GM21529 (cell line): ENCODE data around the gene KCNQ1OT1.

Experiments used
- ATAC-seq: cut with Tn5 transposase; IDR thresholded peaks from one replicate; pipeline ENCODE4 v1.9.1; 2021; ENCODE audit not compliant: unreplicated experiment

KCNQ1OT1 gene

GRCh38 chr11:2688381-2689231 lies 11.2 kb downstream of the KCNQ1OT1 start:
- ATAC-seq, result no peak

- ATAC-seq, result no peak
These were observed 12.0 kb downstream of the KCNQ1OT1 start for GRCh38 chr11:2687782-2688191.

DNA sequence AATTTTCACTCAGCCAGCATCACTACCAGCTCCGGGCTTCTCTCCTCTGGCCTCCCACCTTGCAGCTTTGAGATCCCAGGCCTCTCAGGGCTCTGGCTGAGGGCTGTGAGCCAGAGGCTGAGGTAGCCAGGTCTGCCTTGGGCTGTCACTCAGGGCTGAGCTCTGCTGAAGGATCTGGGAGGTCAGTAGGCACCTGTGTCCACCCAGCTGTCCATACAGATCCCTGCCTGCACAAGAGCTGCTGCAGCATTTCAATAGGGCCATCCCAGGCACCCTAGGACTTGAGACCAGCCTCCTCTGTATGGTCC lies 12.6 kb downstream of the KCNQ1OT1 start:
- no peak for ATAC-seq

- no peak for ATAC-seq
These were observed 13.2 kb downstream of the KCNQ1OT1 start for GRCh38 chr11:2686360-2687222.

DNA sequence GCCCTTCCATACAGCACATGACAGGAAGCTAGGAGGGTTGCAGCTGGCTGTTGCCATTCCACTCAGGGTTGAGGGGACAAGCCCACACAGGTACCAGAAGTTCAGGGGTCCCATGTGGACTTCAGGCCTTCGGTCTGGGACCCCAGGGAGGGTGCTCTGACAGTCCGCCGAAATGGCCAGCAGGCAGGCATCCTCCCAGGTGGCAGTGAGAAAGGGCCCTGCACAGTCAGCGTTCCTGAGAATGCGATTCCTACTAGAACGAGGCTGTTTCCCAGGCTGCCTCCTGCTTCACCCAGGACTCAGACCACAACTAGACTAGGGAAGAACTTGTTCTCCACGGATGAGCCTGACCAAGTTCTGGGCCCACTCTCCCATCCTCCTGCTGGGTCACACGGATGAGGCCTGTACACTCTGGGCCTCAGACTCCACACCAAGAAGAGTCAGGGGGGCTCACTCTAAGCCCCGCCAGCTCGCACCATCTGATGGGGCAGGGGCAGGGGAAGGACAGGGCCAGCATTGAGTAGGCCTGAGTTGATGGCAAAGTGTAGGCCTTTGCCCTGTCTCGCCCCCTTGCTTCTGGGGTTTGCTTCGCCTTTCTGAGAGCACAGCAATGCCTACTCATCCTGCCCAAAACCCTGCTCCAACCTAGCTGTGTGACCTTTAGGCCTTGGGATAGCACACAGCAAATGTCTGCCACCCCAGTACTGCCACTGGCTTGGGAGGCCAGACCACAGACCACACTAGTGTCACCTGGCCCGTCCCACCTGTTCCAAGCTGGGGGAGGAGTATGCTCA lies 14.0 kb downstream of the KCNQ1OT1 start:
- no peak for ATAC-seq

DNA sequence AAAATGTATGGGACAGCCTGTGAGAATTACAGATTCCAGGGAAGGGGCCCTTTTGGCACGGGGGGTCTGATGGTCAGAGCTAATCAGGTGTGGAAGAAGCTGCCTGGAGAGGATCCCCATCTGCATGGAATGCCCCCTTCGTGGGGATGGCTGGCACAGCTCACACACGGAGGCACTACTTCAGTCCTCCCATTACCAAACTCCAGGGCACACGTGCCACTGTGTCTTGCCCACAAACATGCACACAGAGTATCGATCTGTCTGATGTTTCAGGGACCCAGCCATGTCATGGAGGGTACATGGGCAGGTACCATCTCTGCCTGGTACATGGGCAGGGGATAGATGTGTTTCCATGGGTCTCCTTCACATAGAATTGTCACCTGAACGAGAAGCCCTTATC lies 14.7 kb downstream of the KCNQ1OT1 start:
- ATAC-seq, result no peak

DNA sequence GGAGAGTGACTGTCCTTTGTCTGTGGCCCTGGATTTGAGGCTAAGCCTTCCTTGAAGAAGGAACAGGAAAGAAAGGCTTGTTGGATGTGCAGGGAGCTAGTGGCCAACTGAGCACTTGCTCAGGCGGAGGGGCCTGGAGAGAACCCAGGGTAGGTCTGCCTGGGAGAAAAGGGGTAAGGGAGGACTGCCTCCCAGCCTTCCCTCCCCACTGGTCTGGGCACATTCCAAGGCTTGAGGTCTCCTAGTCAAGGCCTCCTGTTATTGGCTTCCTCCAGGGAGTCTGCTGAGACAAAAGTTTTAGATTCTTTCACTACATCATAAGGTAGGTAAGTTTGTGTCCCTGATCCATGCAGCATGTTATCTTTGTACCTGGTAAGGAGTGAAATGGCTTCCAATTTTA lies 15.2 kb downstream of the KCNQ1OT1 start:
- no peak for ATAC-seq

DNA sequence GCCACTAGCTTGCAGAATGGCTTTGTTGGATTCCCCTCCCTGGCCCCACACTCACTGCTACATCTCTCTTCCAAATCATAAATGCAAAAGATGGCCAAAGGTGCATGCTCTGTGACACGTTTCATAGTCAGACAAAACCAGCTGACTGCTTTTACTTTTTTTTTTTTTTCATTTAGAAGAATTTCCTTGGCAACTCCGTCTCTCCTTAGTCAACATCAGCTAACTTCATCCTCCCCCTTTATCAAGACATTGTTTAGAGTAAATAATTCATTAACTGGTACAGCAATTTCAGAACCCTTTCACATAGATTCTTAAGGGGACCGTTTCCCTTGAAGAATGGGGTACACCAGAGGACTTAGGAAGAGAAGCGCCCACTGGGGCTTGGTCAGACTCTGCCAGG lies 16.0 kb downstream of the KCNQ1OT1 start:
- ATAC-seq, result no peak

GRCh38 chr11:2681408-2682145 lies 18.2 kb downstream of the KCNQ1OT1 start:
- ATAC-seq, result no peak

GRCh38 chr11:2679011-2679676 lies 20.6 kb downstream of the KCNQ1OT1 start:
- ATAC-seq, result no peak

- no peak for ATAC-seq
These were observed 21.4 kb downstream of the KCNQ1OT1 start for GRCh38 chr11:2678396-2678795.

- no peak for ATAC-seq
These were observed 22.7 kb downstream of the KCNQ1OT1 start for GRCh38 chr11:2677127-2677526.

DNA sequence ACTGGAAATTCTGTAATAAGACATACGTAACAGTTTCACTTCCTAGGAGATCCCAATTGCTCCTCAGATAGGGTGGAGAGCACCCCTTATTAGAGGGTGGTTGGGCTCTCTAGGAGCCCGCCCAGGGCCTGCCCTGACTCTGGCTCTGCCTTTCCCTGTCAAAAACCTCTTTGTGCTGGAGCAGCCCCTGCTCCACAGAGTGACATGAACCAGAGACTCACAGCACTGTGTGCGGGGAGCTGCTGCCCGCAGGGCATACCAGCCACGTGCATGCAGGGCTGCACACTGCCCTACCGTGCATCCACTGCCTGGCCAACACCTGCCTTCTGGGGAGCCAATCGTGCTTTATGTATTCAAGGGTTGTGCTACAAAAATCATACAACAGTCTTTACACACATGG lies 24.3 kb downstream of the KCNQ1OT1 start:
- ATAC-seq, result no peak

- no peak for ATAC-seq
These were observed 25.1 kb downstream of the KCNQ1OT1 start for GRCh38 chr11:2674658-2675131.

GRCh38 chr11:2673871-2674471 lies 25.8 kb downstream of the KCNQ1OT1 start:
- no peak for ATAC-seq

- no peak for ATAC-seq
These were observed 26.6 kb downstream of the KCNQ1OT1 start for GRCh38 chr11:2673250-2673610.

- ATAC-seq, result no peak
These were observed 27.1 kb downstream of the KCNQ1OT1 start for GRCh38 chr11:2672553-2673249.

DNA sequence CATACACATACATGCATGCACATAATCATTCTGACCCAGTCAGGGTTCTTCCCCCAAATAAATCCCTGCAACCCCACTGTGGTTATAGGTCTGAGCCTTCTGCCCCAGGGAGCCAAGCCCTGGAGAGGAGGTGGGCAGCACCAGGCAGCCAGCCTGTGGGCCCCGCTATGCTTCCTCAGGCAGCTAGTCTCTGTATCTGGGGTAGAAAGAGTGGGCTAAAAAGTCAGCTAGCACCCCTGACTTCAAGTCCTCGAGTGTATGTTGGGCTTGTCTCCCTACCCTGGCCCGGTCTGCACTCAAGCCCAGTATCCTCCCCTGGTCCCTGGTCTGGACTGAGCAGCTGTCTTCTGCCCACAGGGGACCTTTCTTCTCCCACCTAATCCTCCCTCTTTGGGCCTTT lies 28.0 kb downstream of the KCNQ1OT1 start:
- no peak for ATAC-seq

GRCh38 chr11:2670541-2671100 lies 29.2 kb downstream of the KCNQ1OT1 start:
- ATAC-seq, result no peak
